Measurements from ENCODE around the gene RYR3.

DNA sequence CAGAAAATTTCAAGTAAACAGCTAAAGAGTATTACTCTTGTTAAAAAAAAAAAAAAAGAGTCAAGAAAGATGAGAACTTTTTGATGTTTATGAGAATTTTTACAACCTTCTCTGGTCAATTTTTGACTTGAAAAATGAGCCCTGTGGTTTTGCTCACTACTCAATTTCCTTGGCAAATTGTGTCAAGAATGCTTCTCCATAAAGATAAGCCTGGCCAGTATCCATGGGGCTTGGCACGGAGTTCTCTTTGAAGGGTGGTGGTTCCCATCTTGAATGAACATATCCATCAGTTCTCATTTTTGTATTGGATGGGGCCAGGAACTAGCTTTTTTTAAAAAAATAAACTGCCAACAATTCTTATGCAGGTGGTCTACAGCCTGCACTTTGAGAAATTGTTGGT lies 179.9 kb downstream of the RYR3 start:
- TF ChIP-seq, protein P1, sequence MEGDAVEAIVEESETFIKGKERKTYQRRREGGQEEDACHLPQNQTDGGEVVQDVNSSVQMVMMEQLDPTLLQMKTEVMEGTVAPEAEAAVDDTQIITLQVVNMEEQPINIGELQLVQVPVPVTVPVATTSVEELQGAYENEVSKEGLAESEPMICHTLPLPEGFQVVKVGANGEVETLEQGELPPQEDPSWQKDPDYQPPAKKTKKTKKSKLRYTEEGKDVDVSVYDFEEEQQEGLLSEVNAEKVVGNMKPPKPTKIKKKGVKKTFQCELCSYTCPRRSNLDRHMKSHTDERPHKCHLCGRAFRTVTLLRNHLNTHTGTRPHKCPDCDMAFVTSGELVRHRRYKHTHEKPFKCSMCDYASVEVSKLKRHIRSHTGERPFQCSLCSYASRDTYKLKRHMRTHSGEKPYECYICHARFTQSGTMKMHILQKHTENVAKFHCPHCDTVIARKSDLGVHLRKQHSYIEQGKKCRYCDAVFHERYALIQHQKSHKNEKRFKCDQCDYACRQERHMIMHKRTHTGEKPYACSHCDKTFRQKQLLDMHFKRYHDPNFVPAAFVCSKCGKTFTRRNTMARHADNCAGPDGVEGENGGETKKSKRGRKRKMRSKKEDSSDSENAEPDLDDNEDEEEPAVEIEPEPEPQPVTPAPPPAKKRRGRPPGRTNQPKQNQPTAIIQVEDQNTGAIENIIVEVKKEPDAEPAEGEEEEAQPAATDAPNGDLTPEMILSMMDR (optimal IDR thresholded peaks at IDR 0.05 in 1 of 3, IDR thresholded peaks at IDR 0.05 in 1 of 3, conservative IDR thresholded peaks at IDR 0.05 in 1 of 3; ENCODE audit: extremely low read depth in 1 of 3, insufficient read depth in 2 of 3, low read length in 3 of 3): no peak
- TF ChIP-seq EZH2 (IDR thresholded peaks at IDR 0.05; ENCODE audit: low read length): no peak
